WTC11 (cell line): ENCODE results near the gene DLX1.

ENCODE experiments used
- CBFB ChIP-seq: sonication (generic); formaldehyde crosslinking; IDR thresholded peaks from 2 replicates; pipeline ENCODE4 v1.8.1; 2022; ENCODE audit warnings: mild to moderate bottlenecking, low read depth, missing genetic modification reagents
- NR2C2 ChIP-seq: sonication (generic); formaldehyde crosslinking; IDR thresholded peaks from 2 replicates; pipeline ENCODE4 v1.8.0; 2022; ENCODE audit warnings: mild to moderate bottlenecking, missing genetic modification reagents
- SP1 ChIP-seq: sonication (generic); formaldehyde crosslinking; conservative IDR thresholded peaks from 2 replicates; pipeline ENCODE4 v1.8.1; 2022; ENCODE audit warnings: missing genetic modification reagents
- ZNF232 ChIP-seq: sonication (generic); formaldehyde crosslinking; IDR thresholded peaks from 2 replicates; pipeline ENCODE4 v1.8.0; 2022; ENCODE audit warnings: mild to moderate bottlenecking, missing genetic modification reagents
- TF ChIP-seq, protein P1 (sequence below): sonication (generic); formaldehyde crosslinking; IDR thresholded peaks from 2 replicates; pipeline ENCODE4 v1.8.0; 2023; ENCODE audit warnings: missing genetic modification reagents
- TF ChIP-seq, protein P2 (sequence below): fragments of 200-600 bp; IDR thresholded peaks from 2 replicates; pipeline ENCODE4 v1.8.0; 2022; ENCODE audit warnings: antibody characterized with exemption
- TF ChIP-seq, protein P3 (sequence below): sonication (generic); formaldehyde crosslinking; IDR thresholded peaks from 2 replicates; pipeline ENCODE4 v1.8.0; 2023; ENCODE audit warnings: mild to moderate bottlenecking, missing genetic modification reagents
- TF ChIP-seq, protein P4 (sequence below): sonication (generic); formaldehyde crosslinking; IDR thresholded peaks from 2 replicates; pipeline ENCODE4 v1.8.0; 2022; ENCODE audit warnings: mild to moderate bottlenecking, missing genetic modification reagents
- TF ChIP-seq, protein P5 (sequence below): sonication (generic); formaldehyde crosslinking; IDR thresholded peaks from 2 replicates; pipeline ENCODE4 v1.8.1; 2022; ENCODE audit warnings: mild to moderate bottlenecking, missing genetic modification reagents, moderate library complexity, borderline replicate concordance
- TF ChIP-seq, protein P6 (sequence below): sonication (generic); formaldehyde crosslinking; IDR thresholded peaks from 2 replicates; pipeline ENCODE4 v1.8.0; 2022; ENCODE audit warnings: mild to moderate bottlenecking, missing genetic modification reagents
- TF ChIP-seq, protein P7 (sequence below): sonication (generic); formaldehyde crosslinking; IDR thresholded peaks from 2 replicates; pipeline ENCODE4 v1.8.1; 2023; ENCODE audit warnings: mild to moderate bottlenecking, missing genetic modification reagents, moderate library complexity
- TF ChIP-seq, protein P8 (sequence below): sonication (generic); formaldehyde crosslinking; IDR thresholded peaks from 2 replicates; pipeline ENCODE4 v1.8.1; 2022; ENCODE audit warnings: low read depth, missing genetic modification reagents, borderline replicate concordance
- TF ChIP-seq, protein P9 (sequence below): sonication (generic); formaldehyde crosslinking; IDR thresholded peaks from 2 replicates; pipeline ENCODE4 v1.8.1; 2023; ENCODE audit warnings: mild to moderate bottlenecking, missing genetic modification reagents, moderate library complexity

DNA sequence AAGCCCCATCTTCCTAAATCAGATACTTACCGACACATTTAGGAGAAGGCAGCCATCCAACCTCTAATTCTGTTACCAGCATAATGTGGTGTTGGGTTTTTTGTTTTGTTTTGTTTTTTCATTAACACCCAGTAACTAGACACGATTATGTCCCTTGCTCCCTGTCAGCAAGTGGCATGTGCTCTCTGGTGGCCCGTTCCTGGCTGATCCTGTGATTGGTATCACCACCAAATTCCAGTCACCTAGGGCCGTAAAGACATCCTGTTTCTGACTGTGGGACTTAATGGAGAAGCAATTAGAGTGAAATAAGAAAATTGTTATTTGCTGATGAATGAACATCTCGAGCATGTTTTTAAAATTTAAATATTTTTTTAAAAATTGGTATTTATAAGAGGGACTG, 5.9 kb upstream of the DLX1 start:
- TF ChIP-seq, protein P1, sequence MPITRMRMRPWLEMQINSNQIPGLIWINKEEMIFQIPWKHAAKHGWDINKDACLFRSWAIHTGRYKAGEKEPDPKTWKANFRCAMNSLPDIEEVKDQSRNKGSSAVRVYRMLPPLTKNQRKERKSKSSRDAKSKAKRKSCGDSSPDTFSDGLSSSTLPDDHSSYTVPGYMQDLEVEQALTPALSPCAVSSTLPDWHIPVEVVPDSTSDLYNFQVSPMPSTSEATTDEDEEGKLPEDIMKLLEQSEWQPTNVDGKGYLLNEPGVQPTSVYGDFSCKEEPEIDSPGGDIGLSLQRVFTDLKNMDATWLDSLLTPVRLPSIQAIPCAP, result no peak
- TF ChIP-seq, protein P2, sequence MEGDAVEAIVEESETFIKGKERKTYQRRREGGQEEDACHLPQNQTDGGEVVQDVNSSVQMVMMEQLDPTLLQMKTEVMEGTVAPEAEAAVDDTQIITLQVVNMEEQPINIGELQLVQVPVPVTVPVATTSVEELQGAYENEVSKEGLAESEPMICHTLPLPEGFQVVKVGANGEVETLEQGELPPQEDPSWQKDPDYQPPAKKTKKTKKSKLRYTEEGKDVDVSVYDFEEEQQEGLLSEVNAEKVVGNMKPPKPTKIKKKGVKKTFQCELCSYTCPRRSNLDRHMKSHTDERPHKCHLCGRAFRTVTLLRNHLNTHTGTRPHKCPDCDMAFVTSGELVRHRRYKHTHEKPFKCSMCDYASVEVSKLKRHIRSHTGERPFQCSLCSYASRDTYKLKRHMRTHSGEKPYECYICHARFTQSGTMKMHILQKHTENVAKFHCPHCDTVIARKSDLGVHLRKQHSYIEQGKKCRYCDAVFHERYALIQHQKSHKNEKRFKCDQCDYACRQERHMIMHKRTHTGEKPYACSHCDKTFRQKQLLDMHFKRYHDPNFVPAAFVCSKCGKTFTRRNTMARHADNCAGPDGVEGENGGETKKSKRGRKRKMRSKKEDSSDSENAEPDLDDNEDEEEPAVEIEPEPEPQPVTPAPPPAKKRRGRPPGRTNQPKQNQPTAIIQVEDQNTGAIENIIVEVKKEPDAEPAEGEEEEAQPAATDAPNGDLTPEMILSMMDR, result no peak
- TF ChIP-seq, protein P3, sequence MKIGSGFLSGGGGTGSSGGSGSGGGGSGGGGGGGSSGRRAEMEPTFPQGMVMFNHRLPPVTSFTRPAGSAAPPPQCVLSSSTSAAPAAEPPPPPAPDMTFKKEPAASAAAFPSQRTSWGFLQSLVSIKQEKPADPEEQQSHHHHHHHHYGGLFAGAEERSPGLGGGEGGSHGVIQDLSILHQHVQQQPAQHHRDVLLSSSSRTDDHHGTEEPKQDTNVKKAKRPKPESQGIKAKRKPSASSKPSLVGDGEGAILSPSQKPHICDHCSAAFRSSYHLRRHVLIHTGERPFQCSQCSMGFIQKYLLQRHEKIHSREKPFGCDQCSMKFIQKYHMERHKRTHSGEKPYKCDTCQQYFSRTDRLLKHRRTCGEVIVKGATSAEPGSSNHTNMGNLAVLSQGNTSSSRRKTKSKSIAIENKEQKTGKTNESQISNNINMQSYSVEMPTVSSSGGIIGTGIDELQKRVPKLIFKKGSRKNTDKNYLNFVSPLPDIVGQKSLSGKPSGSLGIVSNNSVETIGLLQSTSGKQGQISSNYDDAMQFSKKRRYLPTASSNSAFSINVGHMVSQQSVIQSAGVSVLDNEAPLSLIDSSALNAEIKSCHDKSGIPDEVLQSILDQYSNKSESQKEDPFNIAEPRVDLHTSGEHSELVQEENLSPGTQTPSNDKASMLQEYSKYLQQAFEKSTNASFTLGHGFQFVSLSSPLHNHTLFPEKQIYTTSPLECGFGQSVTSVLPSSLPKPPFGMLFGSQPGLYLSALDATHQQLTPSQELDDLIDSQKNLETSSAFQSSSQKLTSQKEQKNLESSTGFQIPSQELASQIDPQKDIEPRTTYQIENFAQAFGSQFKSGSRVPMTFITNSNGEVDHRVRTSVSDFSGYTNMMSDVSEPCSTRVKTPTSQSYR (CRISPR knock-in tag), result no peak
- TF ChIP-seq, protein P4, sequence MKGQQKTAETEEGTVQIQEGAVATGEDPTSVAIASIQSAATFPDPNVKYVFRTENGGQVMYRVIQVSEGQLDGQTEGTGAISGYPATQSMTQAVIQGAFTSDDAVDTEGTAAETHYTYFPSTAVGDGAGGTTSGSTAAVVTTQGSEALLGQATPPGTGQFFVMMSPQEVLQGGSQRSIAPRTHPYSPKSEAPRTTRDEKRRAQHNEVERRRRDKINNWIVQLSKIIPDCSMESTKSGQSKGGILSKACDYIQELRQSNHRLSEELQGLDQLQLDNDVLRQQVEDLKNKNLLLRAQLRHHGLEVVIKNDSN (CRISPR knock-in tag), result no peak
- TF ChIP-seq SP1 (CRISPR knock-in tag) (no peak), CBFB (no peak), NR2C2 (CRISPR knock-in tag) (no peak), ZNF232 (CRISPR knock-in tag) (no peak)
- TF ChIP-seq, protein P5, sequence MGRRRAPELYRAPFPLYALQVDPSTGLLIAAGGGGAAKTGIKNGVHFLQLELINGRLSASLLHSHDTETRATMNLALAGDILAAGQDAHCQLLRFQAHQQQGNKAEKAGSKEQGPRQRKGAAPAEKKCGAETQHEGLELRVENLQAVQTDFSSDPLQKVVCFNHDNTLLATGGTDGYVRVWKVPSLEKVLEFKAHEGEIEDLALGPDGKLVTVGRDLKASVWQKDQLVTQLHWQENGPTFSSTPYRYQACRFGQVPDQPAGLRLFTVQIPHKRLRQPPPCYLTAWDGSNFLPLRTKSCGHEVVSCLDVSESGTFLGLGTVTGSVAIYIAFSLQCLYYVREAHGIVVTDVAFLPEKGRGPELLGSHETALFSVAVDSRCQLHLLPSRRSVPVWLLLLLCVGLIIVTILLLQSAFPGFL, result no peak
- TF ChIP-seq, protein P6, sequence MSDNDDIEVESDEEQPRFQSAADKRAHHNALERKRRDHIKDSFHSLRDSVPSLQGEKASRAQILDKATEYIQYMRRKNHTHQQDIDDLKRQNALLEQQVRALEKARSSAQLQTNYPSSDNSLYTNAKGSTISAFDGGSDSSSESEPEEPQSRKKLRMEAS (CRISPR knock-in tag), result no peak
- TF ChIP-seq, protein P7, sequence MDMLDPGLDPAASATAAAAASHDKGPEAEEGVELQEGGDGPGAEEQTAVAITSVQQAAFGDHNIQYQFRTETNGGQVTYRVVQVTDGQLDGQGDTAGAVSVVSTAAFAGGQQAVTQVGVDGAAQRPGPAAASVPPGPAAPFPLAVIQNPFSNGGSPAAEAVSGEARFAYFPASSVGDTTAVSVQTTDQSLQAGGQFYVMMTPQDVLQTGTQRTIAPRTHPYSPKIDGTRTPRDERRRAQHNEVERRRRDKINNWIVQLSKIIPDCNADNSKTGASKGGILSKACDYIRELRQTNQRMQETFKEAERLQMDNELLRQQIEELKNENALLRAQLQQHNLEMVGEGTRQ (CRISPR knock-in tag), result no peak
- TF ChIP-seq, protein P8, sequence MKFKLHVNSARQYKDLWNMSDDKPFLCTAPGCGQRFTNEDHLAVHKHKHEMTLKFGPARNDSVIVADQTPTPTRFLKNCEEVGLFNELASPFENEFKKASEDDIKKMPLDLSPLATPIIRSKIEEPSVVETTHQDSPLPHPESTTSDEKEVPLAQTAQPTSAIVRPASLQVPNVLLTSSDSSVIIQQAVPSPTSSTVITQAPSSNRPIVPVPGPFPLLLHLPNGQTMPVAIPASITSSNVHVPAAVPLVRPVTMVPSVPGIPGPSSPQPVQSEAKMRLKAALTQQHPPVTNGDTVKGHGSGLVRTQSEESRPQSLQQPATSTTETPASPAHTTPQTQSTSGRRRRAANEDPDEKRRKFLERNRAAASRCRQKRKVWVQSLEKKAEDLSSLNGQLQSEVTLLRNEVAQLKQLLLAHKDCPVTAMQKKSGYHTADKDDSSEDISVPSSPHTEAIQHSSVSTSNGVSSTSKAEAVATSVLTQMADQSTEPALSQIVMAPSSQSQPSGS (CRISPR knock-in tag), result no peak
- TF ChIP-seq, protein P9, sequence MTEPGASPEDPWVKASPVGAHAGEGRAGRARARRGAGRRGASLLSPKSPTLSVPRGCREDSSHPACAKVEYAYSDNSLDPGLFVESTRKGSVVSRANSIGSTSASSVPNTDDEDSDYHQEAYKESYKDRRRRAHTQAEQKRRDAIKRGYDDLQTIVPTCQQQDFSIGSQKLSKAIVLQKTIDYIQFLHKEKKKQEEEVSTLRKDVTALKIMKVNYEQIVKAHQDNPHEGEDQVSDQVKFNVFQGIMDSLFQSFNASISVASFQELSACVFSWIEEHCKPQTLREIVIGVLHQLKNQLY, result no peak
